A549 (cell line): ENCODE results near the gene C16orf92. TPM values are rescaled to one million over a fixed set of nuclear protein-coding genes. Genes with fewer than 3 reads are reported as not detected.
"Not testable (repeated sequence)": the region's sequence is repeated elsewhere in the genome, so short reads cannot be mapped to it uniquely, and the experiment has no call there.

Source experiments
- ATAC-seq, 2 experiments: fragments of 200-7000 bp in 1 of 2; fragments of >200 bp in 1 of 2; cut with Nextera tagmentation in 1 of 2; cut with Tn5 transposase in 1 of 2; 3 replicates each; pipeline versions ENCODE4 v1.8.0 to v1.9.1; 2018 to 2020; ENCODE audit warnings: mild to moderate bottlenecking in 1 of 2, moderate library complexity in 1 of 2
- CTCF ChIA-PET: fragments of 300-600 bp; sonication (Branson Sonifier 250); formaldehyde crosslinking; extraction: SDS; loops from one replicate; lab custom pipeline; 2021; ENCODE audit warnings: antibody characterized with exemption, inconsistent platforms; lab: Yijun Ruan, JAX
- POLR2A ChIA-PET: fragments of 350-600 bp; formaldehyde crosslinking; extraction: SDS; loops from one replicate; lab custom pipeline; 2021; ENCODE audit warnings: antibody characterized with exemption, inconsistent platforms; lab: Yijun Ruan, JAX
- DNase-seq, 2 experiments: peaks; one replicate each; pipeline versions ENCODE4 v3.0.0 to v3.0.0-alpha.2; 2011 to 2016; ENCODE audit warnings: low read depth in 1 of 2, low spot score in 1 of 2
- FAIRE-seq: peaks from 2 replicates; lab custom pipeline; 2011; peaks lifted over from hg19 to GRCh38; lab: Jason Lieb, UNC
- H3K27ac ChIP-seq, 2 experiments: fragments of >200 bp; sonication (Bioruptor Twin); formaldehyde crosslinking; 3 replicates each; pipeline ENCODE4 v1.5.1; 2016 to 2017
- H3K4me1 ChIP-seq: fragments of >200 bp; sonication (Bioruptor Twin); formaldehyde crosslinking; 3 replicates; pipeline ENCODE4 v1.6.1; 2016
- H3K4me2 ChIP-seq: fragments of >200 bp; sonication (Bioruptor Twin); formaldehyde crosslinking; 3 replicates; pipeline ENCODE4 v1.6.1; 2016
- H3K4me3 ChIP-seq: fragments of >200 bp; sonication (Bioruptor Twin); formaldehyde crosslinking; 3 replicates; pipeline ENCODE4 v1.5.1; 2016
- H3K9me3 ChIP-seq: fragments of >200 bp; sonication (Bioruptor Twin); formaldehyde crosslinking; 3 replicates; pipeline ENCODE4 v1.6.1; 2016
- BHLHE40 ChIP-seq: IDR thresholded peaks from 2 replicates; pipeline ENCODE4 v1.6.1; 2012; ENCODE audit warnings: low read depth, low read length, inconsistent platforms
- CTCF ChIP-seq: fragments of >200 bp; sonication (Bioruptor Twin); formaldehyde crosslinking; IDR thresholded peaks from 3 replicates; pipeline ENCODE4 v1.5.1; 2016
- EHMT2 ChIP-seq: fragments of 200-600 bp; sonication (generic); IDR thresholded peaks from 2 replicates; pipeline ENCODE4 v1.6.1; 2016; ENCODE audit warnings: antibody characterized with exemption, low read depth, mild to moderate bottlenecking, moderate library complexity
- FOSL2 ChIP-seq, 2 experiments: fragments of 450-650 bp in 1 of 2; fragments of >200 bp in 1 of 2; sonication (Bioruptor Twin) in 1 of 2; formaldehyde crosslinking; IDR thresholded peaks; 2 replicates each; pipeline versions ENCODE4 v1.5.0 to v1.6.1; 2016 to 2020; ENCODE audit warnings: mild to moderate bottlenecking in 1 of 2, moderate library complexity in 1 of 2
- FOXS1 ChIP-seq: fragments of 250-450 bp; sonication (Bioruptor Pico); IDR thresholded peaks from 2 replicates; pipeline ENCODE4 v1.5.0; 2020; ENCODE audit warnings: mild to moderate bottlenecking, moderate library complexity
- MAFK ChIP-seq: fragments of 450-650 bp; IDR thresholded peaks from 2 replicates; pipeline ENCODE4 v1.6.1; 2014; ENCODE audit not compliant: partially characterized antibody
- NR3C1 ChIP-seq: fragments of >200 bp; sonication (Bioruptor Twin); formaldehyde crosslinking; IDR thresholded peaks from 3 replicates; pipeline ENCODE4 v1.6.1; 2017
- PHF8 ChIP-seq: fragments of 200-600 bp; sonication (generic); IDR thresholded peaks from 2 replicates; pipeline ENCODE4 v1.6.1; 2016; ENCODE audit warnings: low read depth, mild to moderate bottlenecking, antibody characterized with exemption, moderate library complexity, borderline replicate concordance
- POLR2A ChIP-seq: IDR thresholded peaks from 2 replicates; pipeline ENCODE4 v1.6.1; 2012; ENCODE audit warnings: mild to moderate bottlenecking, low read length
- RAD21 ChIP-seq, 2 experiments: fragments of >200 bp in 1 of 2; sonication (Bioruptor Twin) in 1 of 2; formaldehyde crosslinking in 1 of 2; IDR thresholded peaks in 1 of 2; conservative IDR thresholded peaks in 1 of 2; 2 replicates in 1 of 2; 3 replicates in 1 of 2; pipeline ENCODE4 v1.6.1; 2012 to 2018; ENCODE audit warnings: inconsistent platforms in 1 of 2
- REST ChIP-seq: fragments of 200-600 bp; sonication (generic); IDR thresholded peaks from 2 replicates; pipeline ENCODE4 v1.6.1; 2016; ENCODE audit warnings: antibody characterized with exemption, mild to moderate bottlenecking, moderate library complexity
- SMC3 ChIP-seq: fragments of >200 bp; sonication (Bioruptor Twin); formaldehyde crosslinking; IDR thresholded peaks from 3 replicates; pipeline ENCODE4 v1.6.1; 2018; ENCODE audit warnings: inconsistent platforms
- ZNF302 ChIP-seq: fragments of 250-450 bp; sonication (Bioruptor Pico); IDR thresholded peaks from 2 replicates; pipeline ENCODE4 v1.9.0; 2021; ENCODE audit warnings: inconsistent platforms, mild to moderate bottlenecking, moderate library complexity
- WGBS: methylation state at CpG from one replicate; pipeline ENCODE4 v1.1.6; 2017; ENCODE audit errors: missing lambda C conversion rate; 5-methylcytosine and 5-hydroxymethylcytosine counted together
- polyA plus RNA-seq, 4 experiments: library from polyadenylated mRNA; depleted of rRNA in 3 of 4; stranded (reverse); fragments of >200 nt; fragmentation: RNase III in 1 of 4; extraction: RNeasy Plus Mini Kit Qiagen cat#74134 plus additional on column Dnase treatment in 1 of 4; gene quantifications; 2 replicates in 3 of 4; 3 replicates in 1 of 4; pipeline ENCODE4 v1.2.3, GENCODE V29; 2011 to 2017

C16orf92 gene
- polyA plus RNA-seq, 2 of the 4 experiments (the other 2 are of a cell fraction): not detected

- TF ChIP-seq MAFK (no peak), PHF8 (no peak), BHLHE40 (no peak), ZNF302 (CRISPR knock-in tag) (no peak)
Observed at GRCh38 chr16:30031477-30031918, 8.5 kb downstream of the C16orf92 start (continued).

GRCh38 chr16:30032083-30032819 lies 9.3 kb downstream of the C16orf92 start:
- DNase-seq (peak in 1 of 2 experiments; percentile 79), ATAC-seq (peak in 1 of 2 experiments; percentile 75; a peak in 3 of 6 replicates), FAIRE-seq (no peak)
- 0 out of 3 replicates have a peak, but pooled peaks cover 7% of the 10 kb centered on the region for H3K4me1 ChIP-seq
- TF ChIP-seq CTCF (peak; percentile 91), PHF8 (no peak), RAD21 (conservative IDR thresholded peaks at IDR 0.05 in 1 of 2, IDR thresholded peaks at IDR 0.05 in 1 of 2) (peak; percentile 91 to 94), FOSL2 (IDR thresholded peaks at IDR 0.05) (no peak), FOSL2 (CRISPR knock-in tag; IDR thresholded peaks at IDR 0.05) (no peak), NR3C1 (no peak), POLR2A (no peak), SMC3 (peak; percentile 72)
- H3K4me3 ChIP-seq: no peak overlapping the region
- POLR2A ChIA-PET: interaction anchor here (0.7 to 0.9 kb wide), 2 partner anchors 33 to 217 kb away, joined by 6 to 12 read pairs; partner anchors contain the start of genes ALDOA and PAGR1
- H3K9me3 ChIP-seq: no peaks in the 10 kb centered on the region
- WGBS: 11% methylated on average over 11 of the region's 12 CpGs
- CTCF ChIA-PET: interaction anchor here (0.6 to 5.0 kb wide), 84 partner anchors 9 to 1064 kb away, joined by 3 to 61 read pairs (median 5); partner anchors contain the start of genes ALDOA, C16orf92, CDIPT and DOC2A
- H3K27ac ChIP-seq: no peak overlapping the region
- no peak overlapping the region for H3K4me2 ChIP-seq

- DNase-seq: no peak
- Histone ChIP-seq H3K4me1 (0 out of 3 replicates have a peak, but pooled peaks cover 7% of the 10 kb centered on the region), H3K27ac (no peak overlapping the region), H3K4me2 (no peak overlapping the region), H3K4me3 (no peak overlapping the region), H3K9me3 (no peaks in the 10 kb centered on the region)
- ATAC-seq: no peak
- ChIA-PET POLR2A (no interaction called here), CTCF (interaction anchor here (0.8 to 5.0 kb wide), 27 partner anchors 9 to 383 kb away, joined by 3 to 61 read pairs (median 7); partner anchors contain the start of gene MVP)
- TF ChIP-seq REST: no peak
- peak; percentile 82 for TF ChIP-seq MAFK
- no peak for FAIRE-seq
- 72% methylated on average over 7 of the region's 7 CpGs for WGBS
Observed at GRCh38 chr16:30033270-30033669, 10.3 kb downstream of the C16orf92 start.

GRCh38 chr16:30040221-30040620 lies 17.2 kb downstream of the C16orf92 start:
- H3K4me3 ChIP-seq: no peak overlapping the region
- WGBS: 44% methylated on average over 5 of the region's 5 CpGs
- no peak overlapping the region for H3K4me2 ChIP-seq
- ATAC-seq: no peak; a peak in 1 of 6 replicates
- H3K27ac ChIP-seq: no peak overlapping the region
- TF ChIP-seq EHMT2: no peak
- no peak for TF ChIP-seq FOXS1 (CRISPR knock-in tag)
- ChIA-PET CTCF (interaction anchor here (1.2 to 5.2 kb wide), 6 partner anchors 7 to 192 kb away, joined by 3 to 61 read pairs (median 6); partner anchors contain the start of genes C16orf92, TBX6 and TLCD3B), POLR2A (no interaction called here)
- FAIRE-seq: no peak
- no peaks in the 10 kb centered on the region for H3K9me3 ChIP-seq
- DNase-seq: no peak
- no peaks in the 10 kb centered on the region for H3K4me1 ChIP-seq

GRCh38 chr16:30040690-30041089 lies 17.7 kb downstream of the C16orf92 start:
- H3K4me2 ChIP-seq, H3K9me3 ChIP-seq, H3K4me1 ChIP-seq, FAIRE-seq, H3K27ac ChIP-seq, H3K4me3 ChIP-seq, DNase-seq, POLR2A ChIA-PET, ATAC-seq: not testable (repeated sequence)
- WGBS: 42% methylated on average over 5 of the region's 5 CpGs
- CTCF ChIA-PET: interaction anchor here (0.9 to 5.2 kb wide), 7 partner anchors 8 to 233 kb away, joined by 3 to 61 read pairs (median 4); partner anchors contain the start of genes TBX6 and TLCD3B
